K562 (cell line): ENCODE measurements around the gene SMARCB1. TPM values are rescaled to one million over a fixed set of nuclear protein-coding genes. Genes with fewer than 3 reads are reported as not detected.

Source experiments
- BRD9 ChIP-seq: fragments of 450-650 bp; IDR thresholded peaks from 2 replicates; pipeline ENCODE4 v1.6.1; 2018; ENCODE audit warnings: low read depth; ENCODE audit not compliant: partially characterized antibody
- BRF2 ChIP-seq: IDR thresholded peaks from 3 replicates; pipeline ENCODE4 v1.6.1; 2011; ENCODE audit warnings: borderline replicate concordance, mild to moderate bottlenecking; ENCODE audit not compliant: insufficient read length, insufficient read depth
- FOXA3 ChIP-seq, 2 experiments: fragments of 450-650 bp in 1 of 2; sonication (generic) in 1 of 2; formaldehyde crosslinking; IDR thresholded peaks in 1 of 2; conservative IDR thresholded peaks in 1 of 2; 2 replicates each; pipeline versions ENCODE4 v1.4.0 to v1.8.0; 2020 to 2022; ENCODE audit warnings: mild to moderate bottlenecking in 2 of 2, missing genetic modification reagents in 1 of 2
- FOXJ3 ChIP-seq: sonication (generic); formaldehyde crosslinking; IDR thresholded peaks from 2 replicates; pipeline ENCODE4 v1.4.0; 2020; ENCODE audit warnings: mild to moderate bottlenecking, missing genetic modification reagents
- KAT8 ChIP-seq: fragments of 450-650 bp; IDR thresholded peaks from 2 replicates; pipeline ENCODE4 v1.6.1; 2016; ENCODE audit warnings: low read depth, mild to moderate bottlenecking
- SMARCE1 ChIP-seq: fragments of 450-650 bp; IDR thresholded peaks from 2 replicates; pipeline ENCODE4 v1.7.1; 2016; ENCODE audit warnings: mild to moderate bottlenecking
- ZBTB17 ChIP-seq: fragments of 450-650 bp; formaldehyde crosslinking; IDR thresholded peaks from 2 replicates; pipeline ENCODE4 v1.4.0; 2020; ENCODE audit warnings: mild to moderate bottlenecking
- ZBTB8A ChIP-seq: fragments of 450-650 bp; IDR thresholded peaks from 2 replicates; pipeline ENCODE4 v1.6.1; 2018; ENCODE audit warnings: mild to moderate bottlenecking, moderate library complexity; ENCODE audit not compliant: partially characterized antibody
- ZSCAN29 ChIP-seq: fragments of 450-650 bp; IDR thresholded peaks from 2 replicates; pipeline ENCODE4 v1.6.1; 2017
- polyA plus RNA-seq, 8 experiments: library from polyadenylated mRNA; depleted of rRNA in 4 of 8; stranded (reverse) in 5 of 8; unstranded in 3 of 8; fragments of >200 nt; fragmentation: Nextera tagmentation in 2 of 8; fragmentation: Illumina TruSeq in 1 of 8; extraction: Ambion mirVana in 2 of 8; extraction: Trizol in 1 of 8; gene quantifications; 2 replicates each; pipeline versions ENCODE4 v1.2.1 to v1.2.3, GENCODE V29; 2011 to 2014; ENCODE audit warnings: inconsistent platforms in 1 of 8, missing spikeins in 1 of 8
- total RNA-seq, 7 experiments: library from RNA; depleted of rRNA in 6 of 7; stranded (reverse); fragments of >200 nt in 6 of 7; fragmentation: Illumina TruSeq in 2 of 7; extraction: Trizol in 2 of 7; gene quantifications; 2 replicates each; pipeline versions ENCODE4 v1.2.1 to v1.2.3, GENCODE V29; 2011 to 2021; ENCODE audit warnings: low replicate concordance in 1 of 7
- TF ChIP-seq, protein P1 (sequence below): fragments of 200-600 bp; sonication (generic); IDR thresholded peaks from one replicate; pipeline ENCODE4 v1.6.1; 2012; ENCODE audit warnings: mild to moderate bottlenecking, low read depth, low read length, inconsistent platforms
- TF ChIP-seq, protein P2 (sequence below): fragments of 450-650 bp; conservative IDR thresholded peaks from 2 replicates; pipeline ENCODE4 v1.6.1; 2016; ENCODE audit warnings: missing genetic modification characterization, low read depth, mild to moderate bottlenecking, control low read depth, missing compliant biosample characterization

The SMARCB1 gene
- total and polyA plus RNA-seq, 9 of the 15 experiments (the other 6 are each of a cell fraction or from before 2014, with no cell fraction given), result 1.2 to 113 (median 65.4) TPM

DNA sequence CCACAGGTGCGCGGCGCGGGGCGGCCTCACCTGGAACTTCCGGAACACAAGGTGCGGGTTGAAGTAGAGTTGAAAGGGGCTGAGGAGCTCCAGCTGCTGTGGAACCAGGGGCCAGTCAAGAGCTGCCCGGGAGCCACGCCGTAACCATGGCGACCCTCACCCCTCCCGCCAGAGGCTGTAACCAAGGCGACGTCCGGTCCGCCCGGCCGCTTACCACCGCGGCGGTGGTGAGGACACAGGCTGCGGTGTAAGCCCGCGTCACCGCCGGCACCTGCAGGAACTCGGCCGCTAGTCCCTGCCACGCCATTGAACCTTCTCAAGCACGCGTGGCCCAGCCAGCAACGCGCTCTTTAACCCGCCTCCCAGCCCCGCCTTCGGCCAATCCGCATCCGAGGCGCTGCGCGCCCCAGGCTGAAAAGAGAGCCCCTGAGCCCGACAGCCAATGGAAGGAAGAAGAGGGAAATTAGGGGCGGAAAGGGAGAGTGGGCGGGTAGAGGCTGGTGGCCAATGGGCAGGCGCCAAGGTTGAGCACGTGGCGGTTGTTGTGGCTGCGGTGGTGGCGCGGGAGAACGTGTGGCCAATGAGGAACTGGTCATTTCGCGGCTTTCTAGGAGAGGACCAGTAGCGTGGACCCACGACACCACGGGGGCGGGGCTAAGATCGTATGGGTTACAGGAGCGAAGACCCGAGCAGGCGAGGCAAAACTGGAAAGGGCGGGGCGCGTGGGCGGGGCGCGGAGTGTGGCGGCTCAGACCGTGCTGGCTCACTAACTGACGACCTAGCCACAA is 52.1 kb downstream of the SMARCB1 start, which contains the start of gene DERL3 (continued):
- TF ChIP-seq, protein P1, sequence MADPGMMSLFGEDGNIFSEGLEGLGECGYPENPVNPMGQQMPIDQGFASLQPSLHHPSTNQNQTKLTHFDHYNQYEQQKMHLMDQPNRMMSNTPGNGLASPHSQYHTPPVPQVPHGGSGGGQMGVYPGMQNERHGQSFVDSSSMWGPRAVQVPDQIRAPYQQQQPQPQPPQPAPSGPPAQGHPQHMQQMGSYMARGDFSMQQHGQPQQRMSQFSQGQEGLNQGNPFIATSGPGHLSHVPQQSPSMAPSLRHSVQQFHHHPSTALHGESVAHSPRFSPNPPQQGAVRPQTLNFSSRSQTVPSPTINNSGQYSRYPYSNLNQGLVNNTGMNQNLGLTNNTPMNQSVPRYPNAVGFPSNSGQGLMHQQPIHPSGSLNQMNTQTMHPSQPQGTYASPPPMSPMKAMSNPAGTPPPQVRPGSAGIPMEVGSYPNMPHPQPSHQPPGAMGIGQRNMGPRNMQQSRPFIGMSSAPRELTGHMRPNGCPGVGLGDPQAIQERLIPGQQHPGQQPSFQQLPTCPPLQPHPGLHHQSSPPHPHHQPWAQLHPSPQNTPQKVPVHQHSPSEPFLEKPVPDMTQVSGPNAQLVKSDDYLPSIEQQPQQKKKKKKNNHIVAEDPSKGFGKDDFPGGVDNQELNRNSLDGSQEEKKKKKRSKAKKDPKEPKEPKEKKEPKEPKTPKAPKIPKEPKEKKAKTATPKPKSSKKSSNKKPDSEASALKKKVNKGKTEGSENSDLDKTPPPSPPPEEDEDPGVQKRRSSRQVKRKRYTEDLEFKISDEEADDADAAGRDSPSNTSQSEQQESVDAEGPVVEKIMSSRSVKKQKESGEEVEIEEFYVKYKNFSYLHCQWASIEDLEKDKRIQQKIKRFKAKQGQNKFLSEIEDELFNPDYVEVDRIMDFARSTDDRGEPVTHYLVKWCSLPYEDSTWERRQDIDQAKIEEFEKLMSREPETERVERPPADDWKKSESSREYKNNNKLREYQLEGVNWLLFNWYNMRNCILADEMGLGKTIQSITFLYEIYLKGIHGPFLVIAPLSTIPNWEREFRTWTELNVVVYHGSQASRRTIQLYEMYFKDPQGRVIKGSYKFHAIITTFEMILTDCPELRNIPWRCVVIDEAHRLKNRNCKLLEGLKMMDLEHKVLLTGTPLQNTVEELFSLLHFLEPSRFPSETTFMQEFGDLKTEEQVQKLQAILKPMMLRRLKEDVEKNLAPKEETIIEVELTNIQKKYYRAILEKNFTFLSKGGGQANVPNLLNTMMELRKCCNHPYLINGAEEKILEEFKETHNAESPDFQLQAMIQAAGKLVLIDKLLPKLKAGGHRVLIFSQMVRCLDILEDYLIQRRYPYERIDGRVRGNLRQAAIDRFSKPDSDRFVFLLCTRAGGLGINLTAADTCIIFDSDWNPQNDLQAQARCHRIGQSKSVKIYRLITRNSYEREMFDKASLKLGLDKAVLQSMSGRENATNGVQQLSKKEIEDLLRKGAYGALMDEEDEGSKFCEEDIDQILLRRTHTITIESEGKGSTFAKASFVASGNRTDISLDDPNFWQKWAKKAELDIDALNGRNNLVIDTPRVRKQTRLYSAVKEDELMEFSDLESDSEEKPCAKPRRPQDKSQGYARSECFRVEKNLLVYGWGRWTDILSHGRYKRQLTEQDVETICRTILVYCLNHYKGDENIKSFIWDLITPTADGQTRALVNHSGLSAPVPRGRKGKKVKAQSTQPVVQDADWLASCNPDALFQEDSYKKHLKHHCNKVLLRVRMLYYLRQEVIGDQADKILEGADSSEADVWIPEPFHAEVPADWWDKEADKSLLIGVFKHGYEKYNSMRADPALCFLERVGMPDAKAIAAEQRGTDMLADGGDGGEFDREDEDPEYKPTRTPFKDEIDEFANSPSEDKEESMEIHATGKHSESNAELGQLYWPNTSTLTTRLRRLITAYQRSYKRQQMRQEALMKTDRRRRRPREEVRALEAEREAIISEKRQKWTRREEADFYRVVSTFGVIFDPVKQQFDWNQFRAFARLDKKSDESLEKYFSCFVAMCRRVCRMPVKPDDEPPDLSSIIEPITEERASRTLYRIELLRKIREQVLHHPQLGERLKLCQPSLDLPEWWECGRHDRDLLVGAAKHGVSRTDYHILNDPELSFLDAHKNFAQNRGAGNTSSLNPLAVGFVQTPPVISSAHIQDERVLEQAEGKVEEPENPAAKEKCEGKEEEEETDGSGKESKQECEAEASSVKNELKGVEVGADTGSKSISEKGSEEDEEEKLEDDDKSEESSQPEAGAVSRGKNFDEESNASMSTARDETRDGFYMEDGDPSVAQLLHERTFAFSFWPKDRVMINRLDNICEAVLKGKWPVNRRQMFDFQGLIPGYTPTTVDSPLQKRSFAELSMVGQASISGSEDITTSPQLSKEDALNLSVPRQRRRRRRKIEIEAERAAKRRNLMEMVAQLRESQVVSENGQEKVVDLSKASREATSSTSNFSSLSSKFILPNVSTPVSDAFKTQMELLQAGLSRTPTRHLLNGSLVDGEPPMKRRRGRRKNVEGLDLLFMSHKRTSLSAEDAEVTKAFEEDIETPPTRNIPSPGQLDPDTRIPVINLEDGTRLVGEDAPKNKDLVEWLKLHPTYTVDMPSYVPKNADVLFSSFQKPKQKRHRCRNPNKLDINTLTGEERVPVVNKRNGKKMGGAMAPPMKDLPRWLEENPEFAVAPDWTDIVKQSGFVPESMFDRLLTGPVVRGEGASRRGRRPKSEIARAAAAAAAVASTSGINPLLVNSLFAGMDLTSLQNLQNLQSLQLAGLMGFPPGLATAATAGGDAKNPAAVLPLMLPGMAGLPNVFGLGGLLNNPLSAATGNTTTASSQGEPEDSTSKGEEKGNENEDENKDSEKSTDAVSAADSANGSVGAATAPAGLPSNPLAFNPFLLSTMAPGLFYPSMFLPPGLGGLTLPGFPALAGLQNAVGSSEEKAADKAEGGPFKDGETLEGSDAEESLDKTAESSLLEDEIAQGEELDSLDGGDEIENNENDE, result no peak
- no peak for TF ChIP-seq FOXJ3 (CRISPR knock-in tag)
- no peak for TF ChIP-seq BRD9
- TF ChIP-seq BRF2, result no peak
- TF ChIP-seq ZSCAN29, result no peak
- TF ChIP-seq ZBTB8A, result no peak
- no peak for TF ChIP-seq ZBTB17 (CRISPR knock-in tag)
- TF ChIP-seq, protein P2, sequence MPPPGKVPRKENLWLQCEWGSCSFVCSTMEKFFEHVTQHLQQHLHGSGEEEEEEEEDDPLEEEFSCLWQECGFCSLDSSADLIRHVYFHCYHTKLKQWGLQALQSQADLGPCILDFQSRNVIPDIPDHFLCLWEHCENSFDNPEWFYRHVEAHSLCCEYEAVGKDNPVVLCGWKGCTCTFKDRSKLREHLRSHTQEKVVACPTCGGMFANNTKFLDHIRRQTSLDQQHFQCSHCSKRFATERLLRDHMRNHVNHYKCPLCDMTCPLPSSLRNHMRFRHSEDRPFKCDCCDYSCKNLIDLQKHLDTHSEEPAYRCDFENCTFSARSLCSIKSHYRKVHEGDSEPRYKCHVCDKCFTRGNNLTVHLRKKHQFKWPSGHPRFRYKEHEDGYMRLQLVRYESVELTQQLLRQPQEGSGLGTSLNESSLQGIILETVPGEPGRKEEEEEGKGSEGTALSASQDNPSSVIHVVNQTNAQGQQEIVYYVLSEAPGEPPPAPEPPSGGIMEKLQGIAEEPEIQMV, result no peak
- no peak for TF ChIP-seq KAT8
- no peak for TF ChIP-seq SMARCE1
- TF ChIP-seq FOXA3 (CRISPR knock-in tag; conservative IDR thresholded peaks at IDR 0.05 in 1 of 2, IDR thresholded peaks at IDR 0.05 in 1 of 2), result peak in 1 of 2 experiments; percentile 67; a peak in 2 of 4 replicates
